ENCODE results near the gene KRT35. TPM values are rescaled to one million over a fixed set of nuclear protein-coding genes. Genes with fewer than 3 reads are reported as not detected.

The KRT35 gene
- total RNA-seq, 1 experiment from 2014 or later: not detected

DNA sequence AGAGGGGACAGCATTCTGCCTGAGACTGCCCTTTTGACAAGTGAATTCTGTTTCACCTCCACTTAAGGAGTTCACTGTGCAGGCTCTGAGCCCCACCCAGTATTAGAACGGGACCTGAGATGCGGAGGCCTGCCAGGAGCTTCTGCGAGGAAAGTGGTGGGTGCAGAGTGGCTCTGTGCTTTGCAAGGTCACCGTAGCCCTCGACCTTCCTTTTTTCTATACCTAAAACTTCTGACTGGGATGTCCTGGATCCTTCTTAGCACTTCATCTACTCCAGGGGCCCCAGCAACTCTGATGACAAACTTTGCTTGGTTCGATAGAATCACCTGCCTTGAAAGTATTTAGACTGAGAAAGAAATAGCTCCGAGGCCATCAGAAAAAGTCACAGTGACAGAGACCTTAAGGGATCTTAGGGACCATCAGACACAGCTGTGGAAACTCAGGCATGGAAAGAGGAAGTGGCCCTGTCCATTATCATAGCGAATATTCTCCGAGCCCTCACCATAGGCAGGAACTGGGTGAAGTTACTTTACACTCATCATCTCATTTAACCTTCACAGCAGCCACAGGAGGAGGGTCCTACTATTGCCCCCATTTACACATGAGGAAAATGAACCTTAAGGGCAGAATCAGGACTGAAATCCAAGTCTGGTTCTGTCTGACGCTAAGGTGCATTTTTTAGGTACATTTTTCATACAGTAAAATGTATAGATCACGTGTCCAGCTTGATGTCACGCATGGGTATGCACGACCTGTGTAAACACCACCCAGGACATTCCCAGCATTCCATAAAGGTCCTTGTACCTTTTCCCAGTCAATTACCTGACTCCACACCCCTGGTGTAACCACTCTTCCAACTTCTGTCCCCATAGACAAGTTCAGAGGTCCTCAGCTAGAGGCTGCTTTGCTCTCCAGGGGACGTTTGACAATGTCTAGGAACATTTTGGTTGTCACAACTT, 25.1 kb upstream of the KRT35 start:
- intact Hi-C loops (cut with micrococcal nuclease): no loop called here
- Mint-ChIP-seq H3K36me3 (ENCODE audit: insufficient read depth, unreplicated experiment) (no peaks in the 10 kb centered on the region), H3K9me3 (ENCODE audit: unreplicated experiment) (no peaks in the 10 kb centered on the region), H3K4me1 (ENCODE audit: insufficient read depth, unreplicated experiment) (no peaks in the 10 kb centered on the region), H3K27ac (ENCODE audit: low read depth, unreplicated experiment) (no peak overlapping the region), H3K27me3 (ENCODE audit: insufficient read depth, unreplicated experiment) (no peaks in the 10 kb centered on the region), H3K4me3 (ENCODE audit: unreplicated experiment) (no peak overlapping the region)
- ChIA-PET CTCF (interaction anchor here (1.0 to 4.9 kb wide), 2 partner anchors 43 to 159 kb away, joined by 3 to 20 read pairs; no protein-coding TSS in a partner anchor), POLR2A (interaction anchor here (1.1 to 1.4 kb wide), 2 partner anchors 8 to 18 kb away, joined by 4 read pairs; no protein-coding TSS in a partner anchor)
- DNase-seq (ENCODE audit: unreplicated experiment): no peak
- no TSS peak for BruUV-seq (replicated peaks)
- TF ChIP-seq, protein P1, sequence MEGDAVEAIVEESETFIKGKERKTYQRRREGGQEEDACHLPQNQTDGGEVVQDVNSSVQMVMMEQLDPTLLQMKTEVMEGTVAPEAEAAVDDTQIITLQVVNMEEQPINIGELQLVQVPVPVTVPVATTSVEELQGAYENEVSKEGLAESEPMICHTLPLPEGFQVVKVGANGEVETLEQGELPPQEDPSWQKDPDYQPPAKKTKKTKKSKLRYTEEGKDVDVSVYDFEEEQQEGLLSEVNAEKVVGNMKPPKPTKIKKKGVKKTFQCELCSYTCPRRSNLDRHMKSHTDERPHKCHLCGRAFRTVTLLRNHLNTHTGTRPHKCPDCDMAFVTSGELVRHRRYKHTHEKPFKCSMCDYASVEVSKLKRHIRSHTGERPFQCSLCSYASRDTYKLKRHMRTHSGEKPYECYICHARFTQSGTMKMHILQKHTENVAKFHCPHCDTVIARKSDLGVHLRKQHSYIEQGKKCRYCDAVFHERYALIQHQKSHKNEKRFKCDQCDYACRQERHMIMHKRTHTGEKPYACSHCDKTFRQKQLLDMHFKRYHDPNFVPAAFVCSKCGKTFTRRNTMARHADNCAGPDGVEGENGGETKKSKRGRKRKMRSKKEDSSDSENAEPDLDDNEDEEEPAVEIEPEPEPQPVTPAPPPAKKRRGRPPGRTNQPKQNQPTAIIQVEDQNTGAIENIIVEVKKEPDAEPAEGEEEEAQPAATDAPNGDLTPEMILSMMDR (IDR thresholded peaks at IDR 0.05; ENCODE audit: unreplicated experiment): no peak

DNA sequence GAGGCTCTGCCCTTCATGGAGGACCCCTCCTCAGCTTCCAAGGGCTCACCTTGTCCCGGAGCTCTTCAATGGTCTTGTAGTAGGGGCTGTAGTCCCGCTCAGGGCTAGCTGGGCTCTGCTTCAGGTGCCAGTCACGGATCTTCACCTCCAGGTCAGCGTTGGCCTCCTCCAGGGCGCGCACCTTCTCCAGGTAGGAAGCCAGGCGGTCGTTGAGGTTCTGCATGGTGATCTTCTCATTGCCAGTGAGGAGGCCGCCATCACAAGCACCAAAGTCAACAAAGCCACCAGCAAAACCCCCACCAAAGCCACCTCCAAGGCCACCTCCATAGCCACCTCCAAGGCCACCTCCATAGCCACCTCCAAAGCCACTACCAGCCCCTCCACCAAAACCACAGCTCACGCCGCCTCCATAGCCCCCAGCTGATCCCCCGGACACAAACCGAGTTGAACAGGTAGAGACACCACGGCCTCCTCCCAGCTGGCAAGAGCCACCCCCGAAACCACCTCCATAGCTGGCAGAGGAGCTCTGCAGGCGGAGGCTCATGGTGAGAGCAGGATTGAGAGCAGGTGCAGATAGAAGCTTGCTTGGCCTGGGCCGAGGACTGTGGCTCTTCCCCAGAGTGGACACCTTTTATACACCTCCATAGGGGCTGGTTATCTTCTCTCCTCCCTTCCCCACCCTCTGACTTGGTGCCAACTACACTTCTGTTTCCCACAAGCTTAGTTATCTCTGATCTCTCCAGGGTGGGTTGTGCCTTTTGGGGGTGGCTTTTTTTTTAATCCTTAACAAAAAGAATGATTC, 24.3 kb upstream of the KRT35 start, which contains the start of gene KRT13:
TSS of gene KRT13 (minus strand) at position 606 of the 802 bp plus-strand sequence. CDS start at position 544, 62 bp downstream.
- H3K27me3 Mint-ChIP-seq (ENCODE audit: insufficient read depth, unreplicated experiment): no peaks in the 10 kb centered on the region
- H3K4me3 Mint-ChIP-seq (ENCODE audit: unreplicated experiment): no peak within 1 kb of the TSS
- no TSS peak for BruUV-seq (replicated peaks)
- DNase-seq (ENCODE audit: unreplicated experiment): no peak
- H3K9me3 Mint-ChIP-seq (ENCODE audit: unreplicated experiment): no peaks in the 10 kb centered on the region
- intact Hi-C loops (cut with micrococcal nuclease): no loop called here
- CTCF ChIA-PET: interaction anchor here (1.0 to 4.9 kb wide), 2 partner anchors 44 to 159 kb away, joined by 3 to 20 read pairs; no protein-coding TSS in a partner anchor
- H3K27ac Mint-ChIP-seq (ENCODE audit: low read depth, unreplicated experiment): no peak within 1 kb of the TSS
- POLR2A ChIA-PET: interaction anchor here (1.1 kb wide), 1 partner anchor 18 kb away, joined by 4 read pairs; no protein-coding TSS in a partner anchor
- H3K36me3 Mint-ChIP-seq (ENCODE audit: insufficient read depth, unreplicated experiment): no peaks in the 10 kb centered on the region
- TF ChIP-seq, protein P1 (IDR thresholded peaks at IDR 0.05; ENCODE audit: unreplicated experiment): no peak
- peaks cover 7% of the 10 kb centered on the region for H3K4me1 Mint-ChIP-seq (ENCODE audit: insufficient read depth, unreplicated experiment)

DNA sequence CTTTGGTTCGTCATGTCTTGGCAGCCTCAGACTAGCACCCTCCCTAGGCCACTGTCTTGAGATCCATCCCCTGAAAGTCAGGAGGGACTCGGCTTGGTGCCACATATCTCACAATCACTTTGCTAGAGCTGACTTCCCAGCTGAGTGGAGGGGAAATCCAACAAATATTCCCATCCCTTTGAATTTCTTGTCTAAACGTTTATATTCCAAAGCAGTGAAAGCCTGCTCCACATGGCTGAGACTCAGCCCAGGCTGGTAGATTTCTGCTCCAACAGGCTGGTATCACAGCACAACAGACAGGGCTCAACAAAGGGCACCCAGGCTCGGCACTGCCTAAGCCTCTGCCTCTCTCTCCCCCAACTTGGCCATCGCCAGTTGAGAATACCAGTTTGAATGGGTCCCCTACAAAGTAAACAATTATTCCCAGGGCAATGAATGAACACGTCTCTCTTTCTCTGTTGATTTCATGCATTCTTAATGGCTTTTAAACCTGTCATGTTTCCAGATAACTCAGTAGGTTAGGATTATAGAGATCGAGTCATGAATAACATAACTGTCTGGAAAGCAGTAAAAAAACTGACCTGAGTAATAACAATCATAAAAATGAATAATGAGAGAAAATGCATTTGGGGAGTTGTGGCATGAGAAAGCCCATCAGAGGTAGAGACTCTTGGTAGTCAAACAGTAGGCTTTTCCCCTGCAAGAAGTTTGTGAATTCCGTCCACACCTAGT, 23.5 kb upstream of the KRT35 start:
- POLR2A ChIA-PET: interaction anchor here (1.1 kb wide), 1 partner anchor 10 kb away, joined by 3 read pairs; no protein-coding TSS in a partner anchor
- Mint-ChIP-seq H3K27ac (ENCODE audit: low read depth, unreplicated experiment) (no peak overlapping the region), H3K4me3 (ENCODE audit: unreplicated experiment) (no peak overlapping the region), H3K9me3 (ENCODE audit: unreplicated experiment) (no peaks in the 10 kb centered on the region), H3K4me1 (ENCODE audit: insufficient read depth, unreplicated experiment) (peaks cover 15% of the 10 kb centered on the region), H3K27me3 (ENCODE audit: insufficient read depth, unreplicated experiment) (no peaks in the 10 kb centered on the region), H3K36me3 (ENCODE audit: insufficient read depth, unreplicated experiment) (no peaks in the 10 kb centered on the region)
- CTCF ChIA-PET: interaction anchor here (0.9 to 4.9 kb wide), 2 partner anchors 44 to 597 kb away, joined by 3 to 20 read pairs; no protein-coding TSS in a partner anchor
- DNase-seq (ENCODE audit: unreplicated experiment): no peak
- TF ChIP-seq, protein P1 (IDR thresholded peaks at IDR 0.05; ENCODE audit: unreplicated experiment): no peak
- intact Hi-C loops (cut with micrococcal nuclease): no loop called here
- BruUV-seq (replicated peaks): no TSS peak

Measured in MCF 10A (cell line).